ENCODE data around the gene AFAP1L1.

The AFAP1L1 gene

GRCh38 chr5:149284501-149284900, 12.8 kb downstream of the AFAP1L1 start:
- peak; percentile 88 for DNase-seq (ENCODE audit: low read depth)

- no peak for DNase-seq (ENCODE audit: low read depth)
Measured at GRCh38 chr5:149285153-149285552, 13.5 kb downstream of the AFAP1L1 start.

- no peak for DNase-seq (ENCODE audit: low read depth)
Measured at GRCh38 chr5:149288436-149288835, 16.8 kb downstream of the AFAP1L1 start.

DNA sequence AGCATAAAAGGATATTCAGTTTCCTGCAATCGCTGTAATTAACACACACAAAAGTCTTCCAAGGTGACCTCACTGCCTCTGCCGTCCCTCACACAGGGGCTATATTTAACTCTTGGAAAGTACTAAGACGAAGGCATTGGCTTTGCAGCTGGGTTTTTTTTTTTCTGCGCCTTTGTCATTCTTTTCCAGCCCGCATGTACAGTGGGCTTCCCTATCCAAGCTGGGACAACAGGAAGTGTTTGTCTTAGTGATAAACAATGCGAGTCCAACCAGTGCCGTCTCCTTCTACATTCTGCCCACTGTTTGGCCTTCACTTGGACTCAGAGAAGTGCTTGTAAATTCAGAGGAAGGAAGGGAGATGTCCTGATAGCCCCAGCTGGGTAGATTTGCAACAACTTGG, 17.6 kb downstream of the AFAP1L1 start:
- DNase-seq (ENCODE audit: low read depth) = no peak

GRCh38 chr5:149294872-149295829, 23.5 kb downstream of the AFAP1L1 start:
- DNase-seq (ENCODE audit: low read depth) = no peak

- no peak for DNase-seq (ENCODE audit: low read depth)
Measured at GRCh38 chr5:149297340-149298025, 25.8 kb downstream of the AFAP1L1 start.

DNA sequence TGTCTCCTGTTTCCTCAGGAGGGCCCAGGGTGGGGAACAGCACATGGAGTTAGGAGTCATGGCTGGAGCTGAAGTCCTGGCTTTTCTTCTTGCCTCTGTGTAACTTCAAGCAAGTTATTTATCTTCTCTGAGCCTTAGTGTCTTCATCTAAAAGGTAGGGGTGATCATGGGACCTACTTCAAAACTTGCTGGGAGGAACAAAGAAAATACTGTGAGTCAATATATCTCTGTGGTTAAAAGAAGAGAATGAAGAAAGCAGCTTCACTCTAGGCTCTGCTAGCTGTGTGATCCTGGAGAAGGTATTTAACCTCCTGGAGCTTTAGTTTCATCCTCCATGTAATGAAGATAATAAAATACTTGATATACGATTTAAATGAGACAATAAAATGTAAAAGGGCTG, 26.5 kb downstream of the AFAP1L1 start:
- no peak for DNase-seq (ENCODE audit: low read depth)

- no peak for DNase-seq (ENCODE audit: low read depth)
Measured at GRCh38 chr5:149298842-149299404, 27.3 kb downstream of the AFAP1L1 start.

- no peak for DNase-seq (ENCODE audit: low read depth)
Measured at GRCh38 chr5:149299451-149300054, 27.9 kb downstream of the AFAP1L1 start.

- no peak for DNase-seq (ENCODE audit: low read depth)
Measured at GRCh38 chr5:149300441-149300840, 28.8 kb downstream of the AFAP1L1 start.

DNA sequence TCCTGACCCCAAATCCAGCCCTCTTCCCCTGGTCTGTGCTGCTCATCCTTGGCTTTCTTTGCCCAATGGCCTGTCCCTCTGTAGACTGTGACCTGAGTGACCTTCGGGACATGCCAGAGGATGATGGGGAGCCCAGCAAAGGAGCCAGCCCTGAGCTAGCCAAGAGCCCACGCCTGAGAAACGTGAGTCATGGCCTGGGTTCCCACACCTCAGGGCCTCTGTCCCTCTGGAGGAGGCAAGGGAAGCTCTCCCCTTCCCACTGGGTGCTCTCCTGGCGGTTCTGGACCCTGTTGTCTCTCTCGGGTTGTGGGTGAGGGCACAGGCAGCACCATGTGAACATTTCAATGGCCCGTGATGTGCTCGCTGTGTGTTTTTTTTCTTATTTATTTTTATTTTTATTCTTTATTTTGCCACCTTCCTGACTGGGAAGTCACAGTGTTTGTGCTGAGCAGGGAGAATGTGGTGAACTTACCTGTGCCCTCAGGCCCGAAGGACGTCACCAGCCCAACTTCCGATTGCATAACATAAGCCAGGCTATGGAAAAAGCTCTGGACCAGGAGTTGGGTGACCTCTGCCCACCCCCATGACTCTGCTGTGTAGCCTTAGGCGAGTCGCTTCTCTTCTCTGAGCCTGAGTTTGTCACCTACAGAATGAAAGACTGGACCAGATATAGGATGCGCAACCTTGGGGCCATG, 29.5 kb downstream of the AFAP1L1 start:
- DNase-seq (ENCODE audit: low read depth) = no peak

- DNase-seq (ENCODE audit: low read depth) = no peak
Measured at GRCh38 chr5:149301744-149302380, 30.2 kb downstream of the AFAP1L1 start.

DNA sequence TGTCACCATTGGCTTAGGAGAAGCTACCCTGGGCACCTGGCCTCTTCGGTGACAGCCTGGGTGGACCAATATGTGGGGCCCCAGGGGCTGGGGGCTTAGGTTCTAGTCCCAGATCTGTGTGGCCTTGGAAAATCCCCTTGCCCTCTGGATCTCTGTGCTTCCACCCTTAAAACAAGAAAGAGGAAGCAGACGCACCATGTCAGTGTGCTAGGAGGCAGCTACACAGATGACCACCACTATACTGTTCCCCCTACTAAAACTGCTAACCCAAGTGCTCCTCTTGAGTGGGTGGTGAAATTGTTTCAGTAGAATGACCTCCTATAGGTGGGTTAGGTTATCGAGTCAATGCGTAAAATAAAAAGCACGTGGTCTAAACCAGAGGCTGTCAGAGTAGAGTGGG, 31.0 kb downstream of the AFAP1L1 start:
- DNase-seq (ENCODE audit: low read depth) = no peak

DNA sequence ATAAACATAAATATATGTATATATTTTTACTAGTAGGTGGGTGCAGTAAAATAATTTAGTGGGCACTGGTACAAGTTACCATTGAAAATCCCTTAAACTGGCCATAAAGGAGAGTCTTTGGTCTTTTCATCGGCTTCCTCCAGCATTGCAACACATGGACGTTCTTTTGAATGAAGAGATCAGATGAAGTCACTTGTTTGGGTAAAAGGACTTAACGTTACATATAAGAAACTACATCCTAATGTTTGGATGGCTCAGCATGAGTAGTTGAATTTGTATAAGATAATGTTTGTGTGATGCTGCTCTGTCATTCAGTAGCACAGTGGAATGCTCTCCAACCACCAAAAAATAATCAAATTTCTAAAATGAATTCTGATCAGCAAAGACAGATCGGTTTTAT, 31.6 kb downstream of the AFAP1L1 start:
- DNase-seq (ENCODE audit: low read depth) = no peak

DNA sequence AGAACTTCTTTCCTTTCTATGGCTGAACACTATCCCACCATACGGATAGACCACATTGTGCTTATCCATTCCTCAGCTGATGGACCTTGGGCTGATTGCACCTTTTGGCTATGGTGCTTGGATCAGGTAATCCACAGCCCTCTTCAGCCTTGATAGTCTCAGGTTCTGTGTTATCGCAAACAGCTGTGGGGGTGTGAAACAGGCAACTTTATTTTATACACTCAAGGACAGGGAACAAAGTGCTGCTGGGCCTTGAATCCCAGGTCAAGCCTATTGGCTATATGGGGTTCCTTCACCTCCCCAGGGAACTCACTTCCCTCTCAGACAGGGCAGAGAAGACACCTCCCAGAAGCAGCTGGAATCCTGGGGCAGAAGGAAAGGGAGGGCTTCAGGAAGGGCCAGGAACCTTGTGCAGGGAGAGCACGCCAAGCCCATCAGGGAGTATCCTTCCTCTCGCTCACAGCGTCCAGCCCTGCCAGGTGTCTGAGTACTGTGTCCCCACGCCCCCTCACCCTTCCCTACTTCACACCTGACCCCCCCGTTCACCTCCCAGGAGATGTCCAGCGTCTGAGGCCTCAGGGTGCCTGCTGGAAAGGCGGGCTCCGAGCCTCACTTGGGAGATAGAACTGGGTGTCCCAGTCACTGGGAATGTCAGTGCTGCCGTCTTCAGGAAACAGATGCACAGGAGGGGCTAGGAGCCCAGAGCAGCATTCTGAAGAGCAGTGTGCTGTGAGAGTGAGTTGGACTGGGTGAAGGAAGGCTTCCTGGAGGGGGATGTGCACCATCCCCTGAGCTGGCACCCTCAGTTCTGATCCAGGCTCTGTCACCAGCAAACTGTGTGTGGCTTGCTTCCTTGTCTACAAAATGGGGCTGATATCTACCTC, 32.8 kb downstream of the AFAP1L1 start:
- no peak for DNase-seq (ENCODE audit: low read depth)

DNA sequence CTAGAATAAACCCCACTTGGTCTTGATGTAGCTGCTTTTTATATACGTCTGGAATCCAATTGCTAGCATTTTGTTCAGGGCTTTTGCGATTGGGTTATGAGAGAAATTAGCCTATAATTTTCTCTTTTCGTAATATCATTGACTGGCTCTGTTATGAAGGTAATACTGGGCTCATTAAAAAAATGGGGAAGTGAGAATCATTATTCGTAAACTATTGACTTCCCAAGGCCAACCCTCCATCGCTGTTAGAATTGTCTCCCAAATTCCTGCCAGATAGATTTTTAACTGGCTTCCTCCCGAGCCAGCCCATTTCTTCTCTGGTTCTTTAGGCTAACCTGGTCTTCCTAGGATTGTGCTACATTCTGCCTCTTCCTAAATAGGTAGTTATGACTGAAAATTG, 37.7 kb downstream of the AFAP1L1 start:
- DNase-seq (ENCODE audit: low read depth) = no peak

GRCh38 chr5:149310488-149310887, 38.8 kb downstream of the AFAP1L1 start:
- no peak for DNase-seq (ENCODE audit: low read depth)

GRCh38 chr5:149310947-149311658, 39.4 kb downstream of the AFAP1L1 start:
- DNase-seq (ENCODE audit: low read depth) = peak; percentile 44

DNA sequence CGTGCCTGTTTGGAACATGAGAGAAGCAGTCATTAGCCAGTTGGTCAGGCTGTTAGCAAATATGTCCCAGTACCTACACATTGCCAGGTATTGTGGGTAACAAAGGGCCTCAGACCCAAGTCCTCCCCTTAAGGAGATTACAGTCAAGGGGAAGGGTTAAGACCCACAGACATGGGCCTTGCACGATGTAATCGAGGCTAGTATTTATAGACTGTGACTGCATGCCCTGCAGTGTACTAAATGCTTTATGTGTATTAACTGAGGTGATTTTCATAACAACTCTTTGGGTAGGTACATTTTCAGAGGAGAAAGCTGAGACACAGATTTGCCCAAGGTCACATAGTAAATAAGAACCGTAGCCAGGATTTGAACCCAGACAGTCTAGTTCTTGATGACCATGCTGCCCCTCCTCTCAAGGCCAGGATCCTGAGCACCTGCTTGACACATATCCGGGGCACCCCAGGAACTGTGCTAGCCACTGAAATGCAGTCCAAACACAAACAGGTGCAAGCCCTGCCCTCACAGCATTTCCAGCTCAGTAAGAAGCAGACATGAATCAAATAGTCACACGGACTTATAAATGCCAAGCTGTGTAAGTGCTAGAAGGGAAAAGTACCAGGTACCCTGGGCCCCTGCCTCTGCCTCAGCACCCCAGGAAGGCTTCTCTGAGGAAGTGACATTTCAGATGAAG, 41.6 kb downstream of the AFAP1L1 start:
- DNase-seq (ENCODE audit: low read depth) = no peak
